Suprapubic skin (tissue), 3 donors: ENCODE measurements around the gene UBTD1.

Experiments used
- POLR2AphosphoS5 ChIP-seq, 3 donors: sonication (generic); formaldehyde crosslinking; IDR thresholded peaks; one replicate each; pipeline ENCODE4 v1.6.1; 2017; ENCODE audit warnings: antibody characterized with exemption in 3 of 3
- TF ChIP-seq, protein P1 (sequence below), 2 donors: fragments of 200-600 bp in 1 of 2; fragments of 450-650 bp in 1 of 2; sonication (generic) in 1 of 2; IDR thresholded peaks; one replicate each; pipeline ENCODE4 v1.5.1; 2016 to 2019; ENCODE audit warnings: antibody characterized with exemption in 2 of 2, mild to moderate bottlenecking in 1 of 2, moderate library complexity in 1 of 2

DNA sequence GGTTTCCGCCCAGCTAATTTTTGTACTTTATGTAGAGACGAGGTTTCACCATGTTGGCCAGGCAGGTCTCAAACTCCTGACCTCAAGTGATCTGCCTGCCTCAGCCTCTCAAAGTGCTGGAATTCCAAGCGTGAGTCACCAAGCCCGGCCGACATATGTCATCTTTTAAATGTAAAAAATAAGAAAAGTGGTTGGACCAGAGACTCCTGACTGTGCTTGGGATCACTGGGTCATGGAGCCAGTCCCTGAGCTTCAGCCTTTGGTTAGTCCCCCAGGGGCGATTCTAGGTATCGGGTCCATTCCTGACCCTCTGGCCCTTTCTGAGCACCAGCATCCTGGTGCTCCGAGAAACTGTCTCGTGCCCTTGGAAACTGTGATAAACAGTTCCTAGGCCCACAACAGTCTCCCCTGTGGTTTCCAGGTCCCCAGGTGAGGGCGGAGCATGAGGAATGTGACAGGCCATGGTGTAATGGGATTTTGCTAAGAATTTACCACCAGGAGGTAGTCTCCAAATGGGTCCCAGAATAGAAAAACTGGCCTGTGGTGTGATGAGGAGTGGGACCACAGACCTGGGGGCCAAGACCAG is 32.8 kb downstream of the UBTD1 start:
- TF ChIP-seq, protein P1, sequence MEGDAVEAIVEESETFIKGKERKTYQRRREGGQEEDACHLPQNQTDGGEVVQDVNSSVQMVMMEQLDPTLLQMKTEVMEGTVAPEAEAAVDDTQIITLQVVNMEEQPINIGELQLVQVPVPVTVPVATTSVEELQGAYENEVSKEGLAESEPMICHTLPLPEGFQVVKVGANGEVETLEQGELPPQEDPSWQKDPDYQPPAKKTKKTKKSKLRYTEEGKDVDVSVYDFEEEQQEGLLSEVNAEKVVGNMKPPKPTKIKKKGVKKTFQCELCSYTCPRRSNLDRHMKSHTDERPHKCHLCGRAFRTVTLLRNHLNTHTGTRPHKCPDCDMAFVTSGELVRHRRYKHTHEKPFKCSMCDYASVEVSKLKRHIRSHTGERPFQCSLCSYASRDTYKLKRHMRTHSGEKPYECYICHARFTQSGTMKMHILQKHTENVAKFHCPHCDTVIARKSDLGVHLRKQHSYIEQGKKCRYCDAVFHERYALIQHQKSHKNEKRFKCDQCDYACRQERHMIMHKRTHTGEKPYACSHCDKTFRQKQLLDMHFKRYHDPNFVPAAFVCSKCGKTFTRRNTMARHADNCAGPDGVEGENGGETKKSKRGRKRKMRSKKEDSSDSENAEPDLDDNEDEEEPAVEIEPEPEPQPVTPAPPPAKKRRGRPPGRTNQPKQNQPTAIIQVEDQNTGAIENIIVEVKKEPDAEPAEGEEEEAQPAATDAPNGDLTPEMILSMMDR (IDR thresholded peaks at IDR 0.05): no peak
- no peak for TF ChIP-seq POLR2AphosphoS5 (IDR thresholded peaks at IDR 0.05)
